GM18502 (cell line): ENCODE measurements around the gene DERL3.

Source experiments
- ATAC-seq: cut with Tn5 transposase; IDR thresholded peaks from one replicate; pipeline ENCODE4 v1.9.1; 2021; ENCODE audit warnings: mild to moderate bottlenecking; ENCODE audit not compliant: unreplicated experiment, poor library complexity

The DERL3 gene

DNA sequence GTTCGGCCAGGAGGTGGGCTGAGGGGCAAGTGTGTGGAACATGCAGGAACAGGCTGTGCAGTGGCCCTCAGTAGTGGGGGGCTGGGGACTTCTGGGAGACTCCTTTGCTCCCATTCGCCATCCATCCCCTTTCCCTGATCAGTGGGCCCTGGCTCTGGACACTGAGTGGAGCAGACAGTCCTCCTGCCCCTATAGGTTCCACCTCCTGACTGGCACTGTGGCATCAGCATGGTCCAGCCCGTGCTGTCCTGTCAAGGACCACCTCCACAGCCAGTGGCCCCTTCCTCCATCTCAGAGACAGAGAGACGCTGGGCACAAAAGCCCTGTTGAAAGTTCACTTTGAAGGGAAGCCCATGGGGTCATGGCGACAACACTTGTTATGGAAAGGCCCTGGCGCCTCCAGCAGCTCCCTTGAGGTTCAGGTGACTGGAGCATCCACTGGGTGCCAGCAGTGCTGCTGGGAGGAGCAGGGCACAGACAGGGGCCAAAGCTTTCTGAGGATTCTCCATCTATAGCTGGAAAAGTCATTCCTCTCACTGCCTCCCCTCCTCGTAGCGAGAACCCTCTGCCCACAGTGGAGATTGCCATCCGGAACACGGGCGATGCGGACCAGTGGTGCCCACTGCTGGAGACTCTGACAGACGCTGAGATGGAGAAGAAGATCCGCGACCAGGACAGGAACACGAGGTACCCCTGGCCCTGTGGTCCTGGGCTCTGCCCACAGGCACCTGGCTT, 5.6 kb downstream of the DERL3 start:
- ATAC-seq: no peak

DNA sequence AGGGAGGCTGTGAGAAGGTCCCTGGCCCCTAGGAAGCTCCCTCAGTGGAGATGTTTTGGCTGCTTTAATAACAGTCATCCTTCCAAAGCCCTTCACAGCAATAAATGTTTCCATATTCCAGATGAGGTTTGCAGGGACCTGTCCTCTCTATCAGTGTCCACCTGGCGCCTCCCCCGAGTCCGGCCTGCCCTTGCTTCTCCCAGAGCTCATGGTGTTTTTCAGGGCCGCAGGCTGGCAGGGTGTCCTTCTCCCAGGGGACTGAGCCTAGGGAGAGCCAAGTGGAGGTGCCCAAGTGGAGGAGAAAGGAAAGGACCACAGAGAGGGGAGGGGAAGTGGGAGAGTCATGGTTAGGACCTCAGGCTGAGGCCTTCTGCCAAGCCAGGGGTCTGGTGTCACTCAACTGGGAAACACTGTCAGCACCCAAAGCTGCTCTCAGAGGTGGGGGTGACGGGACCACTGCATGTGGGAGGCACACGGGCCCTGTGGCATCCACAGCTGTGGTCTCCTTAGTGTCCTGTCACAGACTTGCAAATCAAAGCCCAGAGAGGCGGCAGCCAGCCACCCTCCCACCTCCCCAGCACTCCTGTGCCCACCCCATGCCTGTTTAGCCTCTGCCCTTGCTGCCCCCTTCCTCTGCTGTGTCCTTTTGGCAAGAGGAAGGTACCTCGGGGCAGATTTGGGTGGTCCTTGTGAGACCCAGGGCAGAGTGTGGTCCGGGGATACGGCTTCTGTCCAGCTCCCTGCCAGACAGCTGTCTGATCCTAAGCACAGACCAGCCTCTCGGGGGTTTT, 6.4 kb downstream of the DERL3 start:
- ATAC-seq: no peak

DNA sequence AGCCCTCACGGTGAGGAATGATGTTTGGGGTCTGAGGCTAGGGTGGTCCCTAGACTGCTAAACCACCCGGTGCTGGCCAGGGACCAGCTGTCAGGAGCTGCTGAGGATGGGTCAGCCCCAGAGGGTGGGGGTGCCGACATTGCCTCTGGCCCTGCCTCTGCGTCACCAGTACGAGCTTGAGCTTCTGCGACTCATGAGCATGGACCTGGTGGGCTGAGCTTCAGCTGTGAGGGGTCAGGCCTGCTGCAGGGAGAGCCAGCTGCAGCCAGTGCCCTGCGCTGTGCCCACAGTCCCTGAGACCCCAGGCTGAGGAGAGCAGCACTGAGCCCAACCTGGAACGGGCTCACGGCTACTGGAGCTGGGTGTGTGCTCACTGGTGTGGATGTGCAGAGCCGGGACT, 7.0 kb downstream of the DERL3 start:
- no peak for ATAC-seq

DNA sequence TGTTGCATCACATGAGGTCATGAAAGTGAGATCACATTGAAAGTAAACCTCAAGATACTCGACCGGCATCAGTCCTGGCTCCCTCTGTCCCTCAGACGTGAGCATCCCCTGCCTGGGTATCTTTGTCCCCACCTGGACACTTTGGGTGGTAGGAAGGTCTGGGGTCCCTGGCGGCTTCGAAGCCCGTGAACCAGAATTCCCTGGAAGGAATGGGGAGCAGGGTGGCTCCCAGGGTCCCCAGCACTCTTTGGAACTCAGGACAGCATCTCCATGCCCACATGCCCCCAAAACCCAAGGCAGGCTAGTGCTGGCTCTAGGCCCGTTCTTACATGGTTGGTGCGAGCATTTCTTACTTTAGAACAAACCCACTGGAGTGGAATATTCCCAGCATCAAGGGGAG, 7.5 kb downstream of the DERL3 start:
- ATAC-seq: no peak

DNA sequence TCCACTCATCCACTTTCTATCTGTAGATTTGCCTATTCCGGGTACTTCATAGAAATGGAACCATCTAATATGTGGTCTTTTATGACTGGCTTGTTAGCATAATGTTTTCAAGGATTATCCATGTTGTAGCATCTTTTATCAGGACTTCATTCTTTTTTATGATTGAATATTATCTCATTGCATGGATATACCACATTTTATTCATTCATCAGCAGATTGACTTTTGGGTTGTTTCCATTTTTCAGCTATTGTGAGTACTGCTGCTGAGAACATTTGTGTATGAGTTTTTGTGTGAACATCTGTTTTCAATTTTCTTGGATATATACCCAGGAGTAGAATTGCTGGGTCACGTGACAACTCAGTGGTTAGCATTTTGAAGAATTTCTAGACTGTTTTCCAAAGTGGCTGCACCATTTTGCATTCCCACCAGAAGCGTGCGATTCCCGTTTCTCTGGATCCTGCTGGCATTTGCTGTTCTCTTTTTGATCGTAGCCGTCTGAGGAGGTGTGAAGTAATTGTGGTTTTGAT, 8.9 kb downstream of the DERL3 start:
- ATAC-seq: no peak

DNA sequence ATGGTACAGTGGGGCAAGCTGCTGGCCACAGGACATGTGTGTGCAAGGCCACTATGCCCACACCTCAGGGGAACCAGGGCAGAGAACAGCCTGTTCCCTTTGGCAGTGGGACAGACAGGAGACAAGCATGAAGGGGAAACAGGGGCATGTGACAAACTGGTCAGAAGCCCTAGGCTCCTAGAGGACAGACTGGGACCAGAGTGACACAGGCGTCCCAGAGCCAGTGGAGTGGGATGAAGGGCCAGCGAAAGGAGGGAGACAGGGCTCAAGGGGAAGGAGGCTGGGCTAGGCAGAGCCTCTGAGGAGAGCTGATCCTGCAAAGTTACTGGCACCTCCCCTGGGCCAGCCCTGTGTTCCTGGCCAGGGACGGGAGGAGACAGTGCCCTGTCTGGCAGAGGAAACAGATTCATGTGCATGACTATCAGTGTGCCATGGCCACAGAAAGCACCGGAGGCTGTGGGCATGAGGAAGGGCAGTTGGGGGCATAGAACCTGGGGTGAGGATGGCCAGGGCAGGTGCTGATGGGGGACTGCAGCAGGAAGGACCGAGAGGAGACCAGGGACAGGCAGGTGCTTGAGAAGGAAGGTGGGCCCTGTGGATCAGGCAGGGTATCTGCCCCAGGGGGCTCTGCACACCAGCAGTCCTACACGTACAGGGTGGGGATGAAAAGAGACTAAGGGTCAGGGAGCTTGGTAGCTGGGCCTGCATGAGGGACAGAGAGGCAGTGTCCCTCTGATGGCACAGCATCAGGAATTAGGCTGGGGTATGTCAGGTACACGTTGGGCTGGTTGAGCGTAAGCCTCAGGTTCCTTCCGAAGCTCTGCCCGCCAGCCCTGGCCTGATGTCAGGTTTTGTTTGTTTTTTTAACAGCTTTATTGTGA, 9.8 kb downstream of the DERL3 start:
- no peak for ATAC-seq

DNA sequence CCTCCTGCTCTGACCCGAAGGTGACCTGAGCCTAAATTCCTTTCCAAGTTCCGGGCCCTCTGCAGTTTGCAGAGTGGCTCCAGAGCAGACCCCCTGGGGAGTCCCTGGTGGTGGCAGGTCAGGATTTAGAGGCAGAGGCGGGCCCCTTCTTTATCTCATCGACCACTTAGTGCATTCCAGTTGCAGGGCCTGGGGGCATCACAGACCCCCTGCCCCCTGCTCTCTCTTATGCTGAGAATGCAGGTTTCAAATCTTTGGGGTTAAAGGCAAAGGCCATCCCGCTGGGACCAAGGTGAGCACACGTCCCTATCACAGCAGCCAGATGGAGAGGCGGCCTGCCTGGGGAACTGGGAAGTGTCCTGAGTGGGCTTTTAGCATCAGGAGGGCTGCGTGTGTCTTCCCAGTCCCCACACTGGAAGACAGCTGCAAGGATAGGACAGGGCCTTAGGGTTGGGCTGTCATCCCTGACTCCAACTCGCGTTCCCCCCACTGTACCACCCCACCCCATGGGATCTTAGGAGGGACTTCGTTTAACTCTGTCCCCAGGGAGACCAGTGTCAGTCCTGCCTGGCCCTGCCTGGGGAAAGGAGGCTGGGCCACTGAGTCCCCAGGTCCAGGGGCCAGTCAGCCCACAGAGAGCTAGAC, 11.3 kb downstream of the DERL3 start:
- ATAC-seq: no peak

DNA sequence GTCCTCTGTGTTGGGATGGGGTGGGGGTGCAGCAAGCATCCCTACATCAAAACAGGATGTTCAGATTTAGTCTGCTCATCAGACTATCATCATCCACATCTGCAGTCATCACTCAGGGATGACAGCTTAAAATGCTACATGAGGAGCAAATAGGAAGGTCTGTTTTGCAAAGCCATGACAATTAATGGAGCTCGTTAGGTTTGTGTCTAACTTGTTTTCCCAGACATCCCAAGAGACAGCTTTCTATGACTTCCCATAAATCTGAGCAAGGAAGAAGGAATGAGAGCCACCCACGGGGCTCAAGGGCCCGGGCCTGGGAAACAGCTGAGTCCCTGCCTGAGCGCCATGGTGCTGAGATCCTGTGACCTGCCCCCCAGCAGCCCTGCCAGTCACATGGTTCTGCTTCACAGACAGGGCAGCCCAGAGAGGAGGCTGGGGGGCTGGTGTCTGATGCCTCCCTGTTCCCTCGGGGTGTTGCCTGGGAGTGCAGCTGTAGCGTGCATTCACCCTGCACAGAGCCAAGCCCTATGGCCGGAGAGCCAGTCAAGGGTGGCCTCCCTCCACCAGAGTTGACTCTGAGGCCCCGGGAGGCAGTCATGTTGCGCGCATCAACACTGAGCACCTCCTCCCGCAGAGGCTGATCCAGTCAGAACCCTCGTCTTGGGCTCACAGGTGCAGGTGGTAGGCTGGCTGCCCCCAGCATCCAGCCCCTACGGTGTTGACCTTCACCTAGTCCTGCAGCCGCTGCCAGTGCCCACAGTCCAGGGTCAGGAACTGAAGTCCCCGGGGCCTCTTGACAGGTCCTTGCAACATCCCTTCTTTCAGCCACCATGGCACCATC, 12.1 kb downstream of the DERL3 start:
- no peak for ATAC-seq

DNA sequence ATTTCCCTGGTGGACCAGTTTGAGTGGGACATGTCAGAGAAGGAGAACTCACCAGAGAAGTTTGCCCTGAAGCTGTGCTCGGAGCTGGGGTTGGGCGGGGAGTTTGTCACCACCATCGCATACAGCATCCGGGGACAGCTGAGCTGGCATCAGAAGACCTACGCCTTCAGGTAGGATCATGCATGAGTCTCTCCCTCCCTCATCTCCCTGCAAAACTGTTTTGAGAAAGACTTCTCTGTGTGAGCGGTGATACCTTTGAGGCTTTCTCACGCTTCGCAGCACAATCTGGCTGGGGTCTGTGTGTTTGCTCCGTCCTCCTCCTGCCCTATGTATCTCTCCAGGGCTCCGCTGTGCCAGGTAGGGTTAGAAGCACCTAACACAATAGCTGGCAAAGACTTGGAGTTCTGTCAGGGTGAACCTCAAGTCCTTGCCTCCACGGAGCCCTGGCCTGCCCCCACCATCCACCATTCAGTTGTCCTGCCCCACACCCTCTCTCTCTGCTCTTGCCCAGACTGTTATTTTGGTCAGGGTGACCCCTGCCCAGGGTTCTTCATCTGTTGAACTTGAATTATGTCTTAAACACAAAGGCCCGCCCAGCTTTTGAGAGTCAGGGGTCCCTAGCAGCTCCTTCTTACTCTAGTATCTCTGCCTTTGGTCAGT, 13.4 kb downstream of the DERL3 start:
- no peak for ATAC-seq

DNA sequence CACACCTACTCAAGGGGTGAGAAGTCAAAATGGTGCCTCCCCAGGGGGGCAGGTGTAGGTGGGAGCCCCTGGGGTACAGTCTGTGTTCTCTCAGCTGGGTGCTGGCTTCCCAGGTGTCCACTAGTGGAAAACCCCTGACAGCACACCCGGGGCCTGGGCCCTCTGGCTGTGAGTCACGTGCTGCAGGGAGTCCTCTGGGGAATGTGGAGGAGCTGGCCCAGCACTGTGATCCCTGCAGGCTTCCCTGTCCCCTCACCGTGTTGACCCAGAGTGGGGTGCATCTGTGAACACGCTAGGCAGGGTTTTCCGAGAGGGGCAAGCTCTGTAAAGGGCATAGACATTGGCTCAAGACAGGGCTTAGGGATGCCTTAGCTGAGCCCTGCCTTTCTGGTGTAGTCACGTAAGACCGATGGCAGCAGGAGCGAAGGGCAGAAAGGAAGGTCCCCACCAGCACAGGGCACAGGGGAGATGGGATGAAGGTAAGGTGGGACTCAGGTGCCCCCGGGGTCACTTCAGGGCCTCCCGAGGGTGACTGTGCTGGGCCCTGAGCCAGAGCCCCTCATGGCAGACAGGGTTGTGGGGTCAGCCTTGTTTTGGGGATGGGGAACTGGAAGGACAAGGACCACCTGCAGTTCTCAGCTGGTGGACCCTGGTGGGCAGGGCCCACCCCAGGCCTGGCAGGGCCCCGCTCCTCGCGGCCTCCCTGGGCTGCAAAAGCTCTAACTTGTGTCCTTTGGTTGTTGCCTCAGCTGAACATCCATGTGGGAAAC, 14.1 kb downstream of the DERL3 start:
- ATAC-seq: no peak

DNA sequence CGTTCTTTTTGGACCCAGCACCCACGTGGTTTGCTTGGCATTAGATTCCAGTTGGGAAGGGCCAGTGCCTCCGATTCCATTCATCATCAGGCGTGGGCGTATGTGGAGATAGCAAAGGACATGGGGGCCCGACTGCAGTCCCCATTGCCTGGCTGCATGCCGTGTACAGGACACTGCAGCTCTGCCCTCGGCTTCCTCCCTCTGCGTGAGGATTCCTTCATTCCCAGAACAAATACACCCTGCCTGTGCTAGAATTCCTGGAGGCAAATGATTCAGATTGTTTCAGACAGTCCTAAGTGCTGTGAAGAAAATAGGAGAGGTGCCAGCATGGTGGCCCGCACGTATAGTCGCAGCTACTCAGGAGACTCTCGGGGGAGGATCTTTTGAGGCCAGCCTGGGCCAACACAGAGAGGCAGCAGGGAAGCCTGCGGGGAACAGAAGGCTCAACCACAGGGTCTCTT, 15.4 kb downstream of the DERL3 start:
- no peak for ATAC-seq

DNA sequence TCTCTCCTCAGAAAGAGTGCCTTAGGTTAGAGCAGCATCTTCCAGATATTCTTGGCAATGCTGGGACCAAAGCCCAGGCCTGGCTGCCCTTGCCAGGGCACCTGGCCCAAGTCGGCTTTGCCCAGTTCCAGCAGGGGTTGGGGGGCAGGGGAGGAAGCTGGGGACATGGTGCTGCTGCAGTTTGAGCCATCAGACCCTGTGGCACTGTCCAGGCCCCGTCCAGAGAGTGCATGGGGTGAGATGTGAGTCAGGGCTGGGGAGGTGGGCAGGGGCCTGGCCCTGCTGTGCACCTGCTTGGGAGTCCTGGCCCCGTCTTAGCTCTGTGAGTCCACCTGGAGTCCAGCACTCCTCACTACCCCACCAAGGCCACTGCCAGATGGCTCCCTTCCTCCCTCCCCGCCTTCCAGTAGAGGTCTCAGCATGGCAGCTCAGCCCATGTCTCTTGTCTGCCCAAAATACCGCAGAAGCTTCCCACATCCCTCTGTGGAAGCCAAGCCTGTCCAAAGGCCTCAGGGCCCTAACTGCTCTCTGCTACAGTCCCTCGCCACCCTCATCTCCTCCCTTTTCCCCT, 16.6 kb downstream of the DERL3 start:
- no peak for ATAC-seq

DNA sequence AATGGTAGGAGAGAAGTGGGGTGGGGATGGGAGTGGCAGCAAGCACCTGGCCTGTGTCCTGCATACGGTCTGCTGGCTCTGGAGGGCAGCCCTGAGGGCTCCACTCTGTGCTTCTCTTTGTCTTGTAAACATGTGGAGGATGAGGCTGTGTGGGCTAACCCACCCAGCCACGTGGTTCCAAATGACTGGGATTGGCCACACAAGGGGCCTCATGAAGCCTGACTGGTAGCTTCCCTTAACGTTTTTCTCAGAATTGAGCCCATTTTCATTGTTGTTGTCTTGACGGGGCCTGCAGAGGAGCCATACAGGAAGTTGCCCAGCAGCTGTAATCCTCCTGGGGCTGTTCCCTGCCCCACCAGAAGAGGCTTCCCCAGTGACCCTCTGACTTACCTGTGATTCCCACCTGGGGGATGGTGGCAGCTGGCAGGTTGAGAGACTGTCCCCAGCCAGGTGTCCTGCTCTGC, 18.0 kb downstream of the DERL3 start:
- no peak for ATAC-seq

DNA sequence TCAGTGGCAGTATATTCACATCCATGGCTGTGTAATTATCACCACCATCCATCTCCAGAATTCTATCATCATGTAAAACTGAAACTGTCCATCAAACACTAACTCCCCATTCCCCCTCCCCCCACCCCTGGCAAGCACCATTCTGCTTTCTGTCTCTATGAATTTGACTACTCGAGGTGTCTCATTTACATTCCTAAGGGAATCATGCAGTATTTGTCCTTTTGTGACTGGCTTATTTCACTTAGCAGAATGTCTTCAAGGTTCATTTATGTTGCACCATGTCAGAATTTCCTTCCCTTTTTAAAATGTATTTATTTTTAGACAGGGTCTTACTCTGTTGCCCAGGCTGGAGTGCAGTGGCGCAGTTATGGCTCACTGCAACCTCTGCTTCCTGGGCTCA, 20.3 kb downstream of the DERL3 start:
- no peak for ATAC-seq

DNA sequence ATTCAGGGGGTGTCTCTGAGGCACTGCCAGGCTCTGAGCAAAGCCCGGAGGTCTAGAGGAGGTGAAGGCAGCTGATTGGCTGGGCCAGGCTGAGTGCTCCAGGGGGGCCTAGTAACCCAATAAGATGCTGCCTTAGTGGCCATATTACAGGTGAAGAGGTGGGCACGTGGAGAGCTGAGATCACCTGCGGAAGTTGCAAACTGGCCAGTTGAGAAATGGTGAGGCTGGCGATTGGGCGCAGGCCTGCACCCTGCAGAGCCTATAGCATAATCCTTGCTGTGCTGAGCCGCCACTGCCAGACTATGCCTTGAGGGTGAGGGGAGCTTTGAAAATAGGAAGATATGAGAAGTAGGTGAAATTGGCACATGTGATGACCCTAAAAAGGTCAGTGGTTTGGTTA, 21.7 kb downstream of the DERL3 start:
- ATAC-seq: no peak

DNA sequence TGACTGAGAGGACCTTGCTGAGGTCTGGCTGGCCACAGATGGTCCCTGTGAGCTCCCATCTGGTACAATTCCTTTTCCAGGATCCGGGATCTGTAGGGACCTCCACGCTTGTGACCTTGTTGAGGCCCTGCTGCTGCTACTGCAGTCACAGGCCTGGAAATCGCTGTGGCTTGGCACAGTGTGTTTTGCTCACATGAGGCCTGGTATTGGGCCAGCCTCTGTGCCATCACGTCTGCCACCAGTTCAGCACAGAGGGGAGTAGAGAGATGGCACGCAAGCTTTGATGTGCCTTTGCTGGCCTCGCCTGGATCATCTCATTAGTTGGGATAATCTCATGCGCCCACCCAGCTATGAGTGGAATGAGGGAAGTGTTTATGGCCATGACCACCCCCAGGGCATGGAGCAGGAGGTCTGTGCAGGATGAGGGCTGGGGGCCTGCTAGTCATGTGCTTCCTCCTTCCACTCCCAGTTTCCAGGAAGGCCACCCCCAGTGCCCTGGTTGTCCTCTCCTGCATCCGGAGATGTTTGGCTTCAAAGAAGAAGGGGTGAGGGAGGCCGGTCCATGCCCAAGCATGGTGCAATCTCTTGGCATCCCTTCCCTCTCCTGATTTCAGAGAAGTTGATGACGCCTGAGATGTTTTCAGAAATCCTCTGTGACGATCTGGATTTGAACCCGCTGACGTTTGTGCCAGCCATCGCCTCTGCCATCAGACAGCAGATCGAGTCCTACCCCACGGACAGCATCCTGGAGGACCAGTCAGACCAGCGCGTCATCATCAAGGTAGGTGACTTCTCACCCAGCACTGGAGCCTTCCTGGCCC, 22.4 kb downstream of the DERL3 start:
- ATAC-seq: no peak
